ENCODE data around the gene ANXA2.

DNA sequence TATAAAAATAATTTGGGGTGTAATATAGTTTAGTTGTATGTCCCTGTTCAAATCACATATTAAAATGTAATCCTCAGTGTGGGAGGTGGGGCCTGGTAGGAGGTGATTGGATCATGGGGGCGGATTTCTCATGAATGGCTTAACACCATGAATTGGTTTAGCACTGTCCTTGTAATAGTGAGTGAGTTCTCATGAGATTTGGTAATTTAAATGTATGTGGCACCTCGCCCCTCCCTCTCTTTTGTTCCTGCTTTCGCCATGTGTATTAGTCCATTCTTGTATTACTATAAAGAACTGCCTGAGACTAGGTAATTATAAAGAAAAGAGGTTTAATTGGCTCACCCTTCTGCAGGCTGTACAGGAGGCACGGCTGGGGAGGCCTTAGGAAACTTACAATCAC lies 83.9 kb downstream of the ANXA2 start:
- no peak for TF ChIP-seq CTCF (conservative IDR thresholded peaks at IDR 0.05; ENCODE audit: low read depth, low read length)
- no peak for TF ChIP-seq EZH2 (IDR thresholded peaks at IDR 0.05; ENCODE audit: low read length, unreplicated experiment)
- no peak for TF ChIP-seq EZH2phosphoT487 (IDR thresholded peaks at IDR 0.05; ENCODE audit: borderline replicate concordance, low read length)
